ENCODE measurements around the gene ACP7. TPM values are rescaled to one million over a fixed set of nuclear protein-coding genes. Genes with fewer than 3 reads are reported as not detected.
A peak's percentile ranks its signal among the peaks of the same experiment; 100 is the strongest.

The ACP7 gene
- total and polyA plus RNA-seq, 3 donors from 2014 or later = not detected

DNA sequence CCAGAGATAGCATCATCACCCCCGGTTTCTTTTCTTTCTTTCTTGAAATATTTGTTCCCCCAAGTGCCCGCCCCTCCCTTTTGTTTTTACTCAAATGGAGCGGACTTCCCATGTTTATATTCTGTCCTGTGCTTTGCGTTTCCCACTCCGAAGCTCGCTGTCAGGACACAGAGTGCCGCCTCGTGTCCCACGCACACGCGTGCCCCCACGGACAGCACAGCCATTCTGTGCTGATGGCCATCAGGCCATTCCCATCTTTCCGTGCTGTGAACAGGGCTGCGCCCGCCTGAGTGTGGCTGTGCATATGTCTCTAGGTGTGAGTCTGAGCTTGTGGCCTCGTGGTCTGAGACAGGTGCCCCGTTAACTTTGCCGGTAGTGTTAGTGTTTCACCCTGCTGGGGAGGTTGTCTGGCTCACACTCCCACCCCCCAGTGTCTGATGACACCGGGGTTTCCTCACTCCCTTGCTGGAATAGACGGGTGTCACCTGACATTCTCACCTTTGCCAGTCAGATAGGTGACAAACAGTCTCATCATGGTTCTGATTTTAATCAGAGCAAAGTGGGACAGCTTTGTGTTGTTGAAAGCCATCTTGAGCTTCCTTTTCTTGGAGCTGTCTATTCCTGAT lies 48.3 kb downstream of the ACP7 start:
- intact Hi-C loops (cut with DNase I; ENCODE audit: low total_unique reads) = no loop called here
- Histone ChIP-seq H3K27ac (no peak overlapping the region), H3K27me3 (no peaks in the 10 kb centered on the region), H3K36me3 (ENCODE audit: low read depth, missing control alignments) (no peaks in the 10 kb centered on the region), H3K4me3 (no peak overlapping the region), H3K4me1 (peaks cover 83% of the 10 kb centered on the region), H3K9me3 (no peaks in the 10 kb centered on the region)
- WGBS, 2 donors = 61 to 88% methylated on average over 14 to 20 of the region's 20 CpGs
- TF ChIP-seq, protein P1, sequence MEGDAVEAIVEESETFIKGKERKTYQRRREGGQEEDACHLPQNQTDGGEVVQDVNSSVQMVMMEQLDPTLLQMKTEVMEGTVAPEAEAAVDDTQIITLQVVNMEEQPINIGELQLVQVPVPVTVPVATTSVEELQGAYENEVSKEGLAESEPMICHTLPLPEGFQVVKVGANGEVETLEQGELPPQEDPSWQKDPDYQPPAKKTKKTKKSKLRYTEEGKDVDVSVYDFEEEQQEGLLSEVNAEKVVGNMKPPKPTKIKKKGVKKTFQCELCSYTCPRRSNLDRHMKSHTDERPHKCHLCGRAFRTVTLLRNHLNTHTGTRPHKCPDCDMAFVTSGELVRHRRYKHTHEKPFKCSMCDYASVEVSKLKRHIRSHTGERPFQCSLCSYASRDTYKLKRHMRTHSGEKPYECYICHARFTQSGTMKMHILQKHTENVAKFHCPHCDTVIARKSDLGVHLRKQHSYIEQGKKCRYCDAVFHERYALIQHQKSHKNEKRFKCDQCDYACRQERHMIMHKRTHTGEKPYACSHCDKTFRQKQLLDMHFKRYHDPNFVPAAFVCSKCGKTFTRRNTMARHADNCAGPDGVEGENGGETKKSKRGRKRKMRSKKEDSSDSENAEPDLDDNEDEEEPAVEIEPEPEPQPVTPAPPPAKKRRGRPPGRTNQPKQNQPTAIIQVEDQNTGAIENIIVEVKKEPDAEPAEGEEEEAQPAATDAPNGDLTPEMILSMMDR (IDR thresholded peaks at IDR 0.05) = no peak
- no peak for TF ChIP-seq POLR2A (IDR thresholded peaks at IDR 0.05)
- DNase-seq = no peak

DNA sequence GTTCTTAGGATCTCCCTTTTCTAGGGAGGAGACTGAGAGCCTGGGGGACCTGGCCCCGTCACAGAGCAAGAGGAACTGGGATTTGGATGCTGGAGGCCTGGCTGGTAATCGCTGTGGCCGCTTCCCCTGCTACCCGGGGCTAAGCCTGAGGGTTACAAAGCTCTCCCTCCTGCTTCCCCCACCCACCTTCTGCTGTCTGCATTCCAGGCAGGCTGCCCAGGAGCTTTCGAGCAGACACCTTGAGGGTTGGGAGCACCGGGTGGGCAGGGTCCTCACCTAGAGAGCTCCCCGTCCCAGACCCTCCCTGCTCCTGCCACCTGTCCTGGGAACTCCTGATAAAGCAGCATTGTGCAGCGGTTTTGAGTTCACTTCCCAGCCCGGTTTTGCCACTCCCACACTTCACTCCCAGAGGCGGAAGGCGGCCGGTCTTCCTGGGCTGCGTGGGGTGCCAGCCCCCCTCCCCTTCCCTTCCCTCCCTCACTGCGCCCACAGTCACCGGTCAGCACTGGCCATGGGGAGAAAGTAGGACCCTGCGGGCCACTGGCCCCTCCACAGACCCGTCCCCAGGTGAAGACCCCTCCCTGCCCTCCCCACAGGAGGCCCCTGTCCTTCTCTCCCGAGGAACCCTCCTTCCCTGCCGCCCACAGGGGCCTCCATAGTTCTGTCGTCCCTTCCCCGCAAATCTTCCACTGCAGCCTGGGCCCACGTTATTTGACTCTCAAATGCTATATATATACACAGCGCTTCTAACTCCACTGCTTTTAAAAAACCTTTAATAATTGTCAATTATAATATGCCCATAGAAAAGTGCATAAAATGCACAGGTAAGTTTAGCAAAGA lies 49.5 kb downstream of the ACP7 start:
- intact Hi-C loops (cut with DNase I; ENCODE audit: low total_unique reads) = no loop called here

DNA sequence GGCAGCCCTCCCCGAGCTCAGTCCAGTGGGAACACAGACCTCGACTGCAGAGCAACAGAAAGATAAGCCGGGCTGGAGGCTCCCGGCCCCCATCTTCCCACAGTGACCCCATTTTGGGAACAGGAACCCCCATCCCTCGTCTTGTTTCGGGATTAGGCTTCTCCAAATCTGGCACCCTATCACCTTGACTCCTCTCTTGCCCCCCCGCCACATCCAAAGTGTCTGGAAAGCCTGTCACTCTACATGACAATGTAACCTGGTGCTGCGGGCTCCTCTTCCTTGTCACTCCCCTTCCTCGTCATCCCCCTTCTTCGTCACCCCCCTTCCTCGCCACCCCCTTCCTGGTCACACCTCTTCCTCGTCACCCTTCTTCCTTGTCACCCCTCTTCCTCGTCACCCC lies 51.5 kb downstream of the ACP7 start:
- H3K9me3 ChIP-seq = no peaks in the 10 kb centered on the region
- 77 to 79% methylated on average over 13 of the region's 13 CpGs for WGBS, 2 donors
- H3K27me3 ChIP-seq = no peaks in the 10 kb centered on the region
- intact Hi-C loops (cut with DNase I; ENCODE audit: low total_unique reads) = no loop called here
- no peak for TF ChIP-seq POLR2A (IDR thresholded peaks at IDR 0.05)
- TF ChIP-seq, protein P1 (IDR thresholded peaks at IDR 0.05) = no peak
- no peak overlapping the region for H3K27ac ChIP-seq
- H3K36me3 ChIP-seq (ENCODE audit: low read depth, missing control alignments) = no peaks in the 10 kb centered on the region
- H3K4me3 ChIP-seq = no peak overlapping the region
- peaks cover 76% of the 10 kb centered on the region for H3K4me1 ChIP-seq
- no peak for DNase-seq

More for the DNA sequence above, 49.5 kb downstream of the ACP7 start:
- Histone ChIP-seq H3K9me3 (no peaks in the 10 kb centered on the region), H3K4me3 (no peak overlapping the region), H3K27me3 (no peaks in the 10 kb centered on the region), H3K27ac (peak overlapping the region; percentile 42 to 72), H3K4me1 (peaks cover 73% of the 10 kb centered on the region), H3K36me3 (ENCODE audit: low read depth, missing control alignments) (no peaks in the 10 kb centered on the region)
- 49 to 60% methylated on average over 19 to 23 of the region's 23 CpGs for WGBS, 2 donors
- no peak for TF ChIP-seq POLR2A (IDR thresholded peaks at IDR 0.05)
- TF ChIP-seq, protein P1 (IDR thresholded peaks at IDR 0.05) = no peak
- peak; percentile 71 for DNase-seq

DNA sequence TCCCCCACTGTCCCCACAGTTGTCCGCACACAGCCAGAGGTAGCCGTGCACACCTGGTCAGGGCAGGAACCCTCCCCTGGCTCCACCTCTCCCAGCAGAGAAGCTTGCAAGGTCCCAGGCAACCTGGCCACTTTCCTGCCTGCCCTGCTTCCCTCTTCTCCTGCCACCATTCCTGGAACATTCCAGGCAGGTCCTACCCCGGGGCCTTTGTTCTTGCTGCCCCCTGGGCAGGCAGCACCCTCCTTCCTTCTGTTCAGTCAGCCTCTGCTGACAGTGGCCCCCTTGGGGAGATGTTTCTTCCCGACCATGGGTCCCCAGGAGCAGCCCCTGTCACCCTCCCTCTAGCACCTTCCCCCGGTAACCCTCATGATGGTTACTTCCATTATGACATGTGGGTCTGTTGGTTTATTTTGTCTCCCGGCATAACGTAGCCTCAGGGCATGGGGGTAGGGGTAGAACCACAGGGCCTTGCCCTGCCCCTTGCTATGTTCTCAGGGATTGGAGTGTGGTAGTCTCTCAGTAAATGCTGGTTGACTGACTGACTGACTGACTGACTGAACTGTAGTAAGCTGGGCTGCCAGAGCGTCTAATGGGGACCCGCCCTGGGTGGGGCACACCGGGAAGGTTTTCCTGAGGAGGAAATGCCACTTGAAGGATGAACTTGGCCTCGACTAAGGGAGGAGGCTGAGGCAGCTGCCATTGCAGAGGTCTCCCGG lies 52.2 kb downstream of the ACP7 start:
- Histone ChIP-seq H3K4me1 (peaks cover 70% of the 10 kb centered on the region), H3K36me3 (ENCODE audit: low read depth, missing control alignments) (no peaks in the 10 kb centered on the region), H3K27ac (no peak overlapping the region), H3K9me3 (no peaks in the 10 kb centered on the region), H3K4me3 (no peak overlapping the region), H3K27me3 (no peaks in the 10 kb centered on the region)
- WGBS, 2 donors = 83 to 90% methylated on average over 5 to 12 of the region's 12 CpGs
- TF ChIP-seq, protein P1 (IDR thresholded peaks at IDR 0.05) = no peak
- TF ChIP-seq POLR2A (IDR thresholded peaks at IDR 0.05) = no peak
- no peak for DNase-seq
- intact Hi-C loops (cut with DNase I; ENCODE audit: low total_unique reads) = no loop called here
